Psoas muscle (tissue), 8 donors: ENCODE results near the gene AOPEP. TPM values are rescaled to one million over a fixed set of nuclear protein-coding genes. Genes with fewer than 3 reads are reported as not detected.

ENCODE experiments used
- ATAC-seq, 4 donors: fragments of 200-7000 bp; cut with Tn5 transposase; one replicate each; pipeline ENCODE4 v1.9.1; 2020; ENCODE audit warnings: moderate library complexity in 3 of 4, mild to moderate bottlenecking in 2 of 4
- DNase-seq, 2 donors: peaks; one replicate each; pipeline ENCODE4 v3.0.0-alpha.2; 2020
- H3K27ac ChIP-seq: fragments of 200-600 bp; one replicate; pipeline ENCODE4 v1.8.0; 2022
- H3K27me3 ChIP-seq, 3 donors: fragments of 200-600 bp in 1 of 3; one replicate each; pipeline versions ENCODE4 v1.6.1 to v1.8.0; 2013 to 2022; ENCODE audit warnings: low read length in 2 of 3, mild to moderate bottlenecking in 2 of 3, moderate library complexity in 1 of 3; ENCODE audit not compliant: insufficient read depth in 3 of 3
- H3K36me3 ChIP-seq, 2 donors: fragments of 200-600 bp in 1 of 2; one replicate each; pipeline versions ENCODE4 v1.6.1 to v1.8.0; 2013 to 2022; ENCODE audit warnings: low read depth in 1 of 2, mild to moderate bottlenecking in 1 of 2, moderate library complexity in 1 of 2; ENCODE audit not compliant: insufficient read depth in 1 of 2
- H3K4me1 ChIP-seq: fragments of 200-600 bp; one replicate; pipeline ENCODE4 v1.8.0; 2022
- H3K4me3 ChIP-seq: fragments of 200-600 bp; one replicate; pipeline ENCODE4 v1.8.0; 2022; ENCODE audit warnings: mild to moderate bottlenecking
- H3K9me3 ChIP-seq: fragments of 200-600 bp; one replicate; pipeline ENCODE4 v1.8.0; 2022
- CTCF ChIP-seq: fragments of 200-600 bp; IDR thresholded peaks from one replicate; pipeline ENCODE4 v1.8.0; 2022; ENCODE audit warnings: antibody characterized with exemption
- WGBS, 3 donors: extraction: QIAGEN DNeasy Blood & Tissue Kit; methylation state at CpG; one replicate each; pipeline versions ENCODE4 v1.1.6 to v1.1.7; 2013; 5-methylcytosine and 5-hydroxymethylcytosine counted together
- intact Hi-C, 2 donors: fragments of 100-400 bp; cut with DNase I; formaldehyde crosslinking; loops; one replicate each; pipeline versions ENCODE4 v1.11.0 to v1.14.2; 2022
- polyA plus RNA-seq, 3 donors: library from polyadenylated mRNA; stranded (reverse); fragments of 200-250 nt; gene quantifications; one replicate each; pipeline ENCODE4 v1.2.3, GENCODE V29; 2013
- total RNA-seq, 4 donors: library from RNA; stranded (reverse); fragmentation: NEBNext Ultra II Directional in 2 of 4; extraction: Animal tissue kit (Norgen Biotek cat#: 25700) in 2 of 4; gene quantifications; one replicate each; pipeline versions ENCODE4 v1.2.1 to v1.2.4, GENCODE V29; 2021 to 2023
- donor health status: healthy with polysubstance abuse.
- donor health status: DM: no; HTN: no; CAD: no; lungs with moderate emphysema.
- donor health status: Bipolar disorder and iron deficiency.
- donor health status: healthy.
- donor health status: DM: yes; HTN: yes; CAD: no.
- donor health status: DM: no; HTN: no; CAD: no.
- donor health status: DM: no; HTN: no; CAD: no.
- donor health status: DM: yes; HTN: yes; CAD: no.

The AOPEP gene
- total and polyA plus RNA-seq, 7 donors, result 46.4 to 96.9 (median 78.6) TPM

- no peaks in the 10 kb centered on the region for H3K36me3 ChIP-seq
- H3K27ac ChIP-seq, result no peak overlapping the region
- ATAC-seq (no peak), DNase-seq (no peak)
- no peak overlapping the region for H3K4me3 ChIP-seq
- 96 to 98% (median 97%) methylated on average over 3 of the region's 3 CpGs for WGBS, 3 donors
- intact Hi-C loops, result no loop called here
- H3K4me1 ChIP-seq, result no peaks in the 10 kb centered on the region
- H3K9me3 ChIP-seq, result no peaks in the 10 kb centered on the region
- TF ChIP-seq CTCF, result no peak
- no peaks in the 10 kb centered on the region for H3K27me3 ChIP-seq
These were observed 44.6 kb downstream of the AOPEP start for GRCh38 chr9:94771096-94771495.

GRCh38 chr9:94772144-94772543 lies 45.6 kb downstream of the AOPEP start:
- H3K36me3 ChIP-seq, result no peaks in the 10 kb centered on the region
- no peak overlapping the region for H3K4me3 ChIP-seq
- intact Hi-C loops, result no loop called here
- H3K27ac ChIP-seq, result no peak overlapping the region
- H3K4me1 ChIP-seq, result no peaks in the 10 kb centered on the region
- DNase-seq (no peak), ATAC-seq (peak in 1 of 4 donors; percentile 42)
- 54 to 71% (median 55%) methylated on average over 3 of the region's 3 CpGs for WGBS, 3 donors
- TF ChIP-seq CTCF, result no peak
- H3K27me3 ChIP-seq, result no peaks in the 10 kb centered on the region
- H3K9me3 ChIP-seq, result no peaks in the 10 kb centered on the region

GRCh38 chr9:94772639-94773303 lies 46.3 kb downstream of the AOPEP start:
- ATAC-seq (no peak), DNase-seq (no peak)
- TF ChIP-seq CTCF, result no peak
- intact Hi-C loops, result no loop called here
- no peak overlapping the region for H3K27ac ChIP-seq
- no peak overlapping the region for H3K4me3 ChIP-seq
- H3K4me1 ChIP-seq, result no peaks in the 10 kb centered on the region
- no peaks in the 10 kb centered on the region for H3K36me3 ChIP-seq
- no peaks in the 10 kb centered on the region for H3K27me3 ChIP-seq
- 35 to 52% (median 38%) methylated on average over 4 of the region's 4 CpGs for WGBS, 3 donors
- H3K9me3 ChIP-seq, result no peaks in the 10 kb centered on the region

GRCh38 chr9:94773655-94774054 lies 47.2 kb downstream of the AOPEP start:
- Histone ChIP-seq H3K36me3 (no peaks in the 10 kb centered on the region), H3K27me3 (no peaks in the 10 kb centered on the region), H3K27ac (no peak overlapping the region), H3K4me3 (no peak overlapping the region), H3K9me3 (no peaks in the 10 kb centered on the region), H3K4me1 (no peaks in the 10 kb centered on the region)
- no peak for TF ChIP-seq CTCF
- no peak for ATAC-seq
- WGBS, 3 donors, result 90 to 95% (median 94%) methylated on average over 5 of the region's 5 CpGs
- intact Hi-C loops, result no loop called here
- no peak for DNase-seq

GRCh38 chr9:94778013-94778412 lies 51.5 kb downstream of the AOPEP start:
- intact Hi-C loops, result no loop called here
- Histone ChIP-seq H3K27ac (no peak overlapping the region), H3K36me3 (no peaks in the 10 kb centered on the region), H3K4me1 (peaks cover 18% of the 10 kb centered on the region), H3K27me3 (no peaks in the 10 kb centered on the region), H3K9me3 (no peaks in the 10 kb centered on the region), H3K4me3 (no peak overlapping the region)
- TF ChIP-seq CTCF, result no peak
- DNase-seq (no peak), ATAC-seq (no peak)
- 91 to 94% (median 92%) methylated on average over 4 of the region's 4 CpGs for WGBS, 3 donors
